Measurements from ENCODE around the gene COMMD3.
A peak's percentile ranks its signal among the peaks of the same experiment; 100 is the strongest.
"Not testable (repeated sequence)": the region's sequence is repeated elsewhere in the genome, so short reads cannot be mapped to it uniquely, and the experiment has no call there.

COMMD3 gene
- total RNA-seq = 5.1 to 10.3 (median 5.9) reads per million in 4 donors

- peak; percentile 62 to 85 (median 72) for DNase-seq
These were observed at the start of gene COMMD3 for GRCh38 chr10:22316286-22317075. TSS of gene COMMD3 (plus strand) at chr10:22316388. CDS start at chr10:22316418, 30 bp downstream.

GRCh38 chr10:22268503-22268902 is 47.7 kb upstream of the COMMD3 start:
- DNase-seq = no peak

GRCh38 chr10:22271786-22272185 is 44.4 kb upstream of the COMMD3 start:
- no peak for DNase-seq

- no peak for DNase-seq
These were observed 37.8 kb upstream of the COMMD3 start for GRCh38 chr10:22278441-22278782.

GRCh38 chr10:22280078-22280477 is 36.1 kb upstream of the COMMD3 start:
- DNase-seq = no peak

- DNase-seq = no peak
These were observed 31.1 kb upstream of the COMMD3 start for GRCh38 chr10:22285130-22285529.

GRCh38 chr10:22293747-22294404 is 22.3 kb upstream of the COMMD3 start:
- DNase-seq = no peak

- no peak for DNase-seq
These were observed 21.5 kb upstream of the COMMD3 start for GRCh38 chr10:22294694-22295093.

GRCh38 chr10:22301193-22301592 is 15.0 kb upstream of the COMMD3 start:
- DNase-seq = no peak

GRCh38 chr10:22303461-22303860 is 12.7 kb upstream of the COMMD3 start:
- no peak for DNase-seq

- no peak for DNase-seq
These were observed 10.5 kb upstream of the COMMD3 start for GRCh38 chr10:22305721-22306120.

GRCh38 chr10:22308390-22308789 is 7.8 kb upstream of the COMMD3 start:
- peak in 1 of 5 donors; percentile 88 for DNase-seq

GRCh38 chr10:22309180-22310000 is 6.8 kb upstream of the COMMD3 start:
- DNase-seq = no peak

- DNase-seq = not testable (repeated sequence)
These were observed 6.2 kb upstream of the COMMD3 start for GRCh38 chr10:22310012-22310411.

- DNase-seq = no peak
These were observed 5.3 kb upstream of the COMMD3 start for GRCh38 chr10:22310928-22311327.

- no peak for DNase-seq
These were observed 1.3 kb upstream of the COMMD3 start for GRCh38 chr10:22314852-22315251.

GRCh38 chr10:22315455-22316285 is 518 bp upstream of the COMMD3 start:
- DNase-seq = no peak

- DNase-seq = no peak
These were observed 835 bp downstream of the COMMD3 start for GRCh38 chr10:22317076-22317370.

- no peak for DNase-seq
These were observed 1.8 kb downstream of the COMMD3 start for GRCh38 chr10:22317771-22318565.

- no peak for DNase-seq
These were observed 2.6 kb downstream of the COMMD3 start for GRCh38 chr10:22318772-22319171.

- no peak for DNase-seq
These were observed 3.4 kb downstream of the COMMD3 start for GRCh38 chr10:22319547-22319979.

All from T-helper 1 cell (primary cell).